ENCODE measurements around the gene SLC35A3. TPM values are rescaled to one million over a fixed set of nuclear protein-coding genes. Genes with fewer than 3 reads are reported as not detected.

SLC35A3 gene
- total and polyA plus RNA-seq, 4 donors: 21.5 to 35.2 (median 22.1) TPM

GRCh38 chr1:100019220-100019619 is 49.4 kb downstream of the SLC35A3 start:
- H3K4me3 ChIP-seq (ENCODE audit: low read depth, low read length): no peak overlapping the region
- no peaks in the 10 kb centered on the region for H3K4me1 ChIP-seq (ENCODE audit: control insufficient read depth, insufficient read depth, low read length)
- peaks cover 2% of the 10 kb centered on the region for H3K36me3 ChIP-seq (ENCODE audit: control insufficient read depth, insufficient read depth, low read length)
- H3K27ac ChIP-seq (ENCODE audit: low read depth, low read length): no peak overlapping the region
- 100% methylated on average over 1 of the region's 1 CpG for WGBS (ENCODE audit: insufficient coverage)
- no peak for DNase-seq (ENCODE audit: low read depth in 4 of 6, low spot score in 6 of 6)
- no peaks in the 10 kb centered on the region for H3K27me3 ChIP-seq (ENCODE audit: control insufficient read depth, insufficient read depth, low read length)
- H3K9me3 ChIP-seq (ENCODE audit: control insufficient read depth, insufficient read depth, low read length): no peaks in the 10 kb centered on the region

- Histone ChIP-seq H3K9me3 (ENCODE audit: control insufficient read depth, insufficient read depth, low read length) (no peaks in the 10 kb centered on the region), H3K4me3 (ENCODE audit: low read depth, low read length) (no peak overlapping the region), H3K27me3 (ENCODE audit: control insufficient read depth, insufficient read depth, low read length) (no peaks in the 10 kb centered on the region), H3K4me1 (ENCODE audit: control insufficient read depth, insufficient read depth, low read length) (no peaks in the 10 kb centered on the region), H3K27ac (ENCODE audit: low read depth, low read length) (no peak overlapping the region), H3K36me3 (ENCODE audit: control insufficient read depth, insufficient read depth, low read length) (no peaks in the 10 kb centered on the region)
- no peak for DNase-seq (ENCODE audit: low read depth in 4 of 6, low spot score in 6 of 6)
- WGBS (ENCODE audit: insufficient coverage): no CpG with 5 or more reads among the region's 6 CpGs
Observed at GRCh38 chr1:100023482-100023881, 53.7 kb downstream of the SLC35A3 start.

- Histone ChIP-seq H3K4me3 (ENCODE audit: low read depth, low read length) (no peak overlapping the region), H3K27ac (ENCODE audit: low read depth, low read length) (no peak overlapping the region), H3K36me3 (ENCODE audit: control insufficient read depth, insufficient read depth, low read length) (no peaks in the 10 kb centered on the region), H3K27me3 (ENCODE audit: control insufficient read depth, insufficient read depth, low read length) (no peaks in the 10 kb centered on the region), H3K9me3 (ENCODE audit: control insufficient read depth, insufficient read depth, low read length) (no peaks in the 10 kb centered on the region), H3K4me1 (ENCODE audit: control insufficient read depth, insufficient read depth, low read length) (no peaks in the 10 kb centered on the region)
- WGBS (ENCODE audit: insufficient coverage): 100% methylated on average over 1 of the region's 1 CpG
- DNase-seq (ENCODE audit: low read depth in 4 of 6, low spot score in 6 of 6): no peak
Observed at GRCh38 chr1:100027212-100027611, 57.4 kb downstream of the SLC35A3 start.

GRCh38 chr1:100028765-100029164 is 59.0 kb downstream of the SLC35A3 start:
- H3K4me3 ChIP-seq (ENCODE audit: low read depth, low read length): no peak overlapping the region
- 100% methylated on average over 2 of the region's 2 CpGs for WGBS (ENCODE audit: insufficient coverage)

GRCh38 chr1:100034470-100034869 is 64.7 kb downstream of the SLC35A3 start:
- DNase-seq (ENCODE audit: low read depth in 4 of 6, low spot score in 6 of 6): peak in 2 of 6 donors; percentile 21 to 23
- H3K27me3 ChIP-seq (ENCODE audit: control insufficient read depth, insufficient read depth, low read length): no peaks in the 10 kb centered on the region
- H3K4me1 ChIP-seq (ENCODE audit: control insufficient read depth, insufficient read depth, low read length): no peaks in the 10 kb centered on the region
- no peak overlapping the region for H3K4me3 ChIP-seq (ENCODE audit: low read depth, low read length)
- H3K9me3 ChIP-seq (ENCODE audit: control insufficient read depth, insufficient read depth, low read length): no peaks in the 10 kb centered on the region
- H3K36me3 ChIP-seq (ENCODE audit: control insufficient read depth, insufficient read depth, low read length): no peaks in the 10 kb centered on the region
- H3K27ac ChIP-seq (ENCODE audit: low read depth, low read length): no peak overlapping the region

More at GRCh38 chr1:100028765-100029164, 59.0 kb downstream of the SLC35A3 start:
- Histone ChIP-seq H3K27ac (ENCODE audit: low read depth, low read length) (no peak overlapping the region), H3K9me3 (ENCODE audit: control insufficient read depth, insufficient read depth, low read length) (no peaks in the 10 kb centered on the region), H3K27me3 (ENCODE audit: control insufficient read depth, insufficient read depth, low read length) (no peaks in the 10 kb centered on the region), H3K36me3 (ENCODE audit: control insufficient read depth, insufficient read depth, low read length) (no peaks in the 10 kb centered on the region), H3K4me1 (ENCODE audit: control insufficient read depth, insufficient read depth, low read length) (no peaks in the 10 kb centered on the region)
- DNase-seq (ENCODE audit: low read depth in 4 of 6, low spot score in 6 of 6): no peak

GRCh38 chr1:100035214-100035613 is 65.4 kb downstream of the SLC35A3 start:
- no peaks in the 10 kb centered on the region for H3K27me3 ChIP-seq (ENCODE audit: control insufficient read depth, insufficient read depth, low read length)
- peaks cover 1% of the 10 kb centered on the region for H3K4me1 ChIP-seq (ENCODE audit: control insufficient read depth, insufficient read depth, low read length)
- no peak overlapping the region for H3K4me3 ChIP-seq (ENCODE audit: low read depth, low read length)
- WGBS (ENCODE audit: insufficient coverage): no CpG with 5 or more reads among the region's 1 CpG
- DNase-seq (ENCODE audit: low read depth in 4 of 6, low spot score in 6 of 6): no peak
- no peaks in the 10 kb centered on the region for H3K36me3 ChIP-seq (ENCODE audit: control insufficient read depth, insufficient read depth, low read length)
- H3K27ac ChIP-seq (ENCODE audit: low read depth, low read length): no peak overlapping the region
- no peaks in the 10 kb centered on the region for H3K9me3 ChIP-seq (ENCODE audit: control insufficient read depth, insufficient read depth, low read length)

GRCh38 chr1:100036718-100037655 is 67.2 kb downstream of the SLC35A3 start:
- Histone ChIP-seq H3K27ac (ENCODE audit: low read depth, low read length) (peak overlapping the region; percentile 98), H3K4me1 (ENCODE audit: control insufficient read depth, insufficient read depth, low read length) (peaks cover 5% of the 10 kb centered on the region), H3K27me3 (ENCODE audit: control insufficient read depth, insufficient read depth, low read length) (no peaks in the 10 kb centered on the region), H3K4me3 (ENCODE audit: low read depth, low read length) (peak overlapping the region; percentile 87), H3K9me3 (ENCODE audit: control insufficient read depth, insufficient read depth, low read length) (no peaks in the 10 kb centered on the region), H3K36me3 (ENCODE audit: control insufficient read depth, insufficient read depth, low read length) (no peaks in the 10 kb centered on the region)
- peak in 2 of 6 donors; percentile 9 to 16 for DNase-seq (ENCODE audit: low read depth in 4 of 6, low spot score in 6 of 6)
- WGBS (ENCODE audit: insufficient coverage): 60% methylated on average over 2 of the region's 11 CpGs

GRCh38 chr1:100037656-100037926 is 67.8 kb downstream of the SLC35A3 start:
- peak overlapping the region; percentile 98 for H3K27ac ChIP-seq (ENCODE audit: low read depth, low read length)
- no peaks in the 10 kb centered on the region for H3K27me3 ChIP-seq (ENCODE audit: control insufficient read depth, insufficient read depth, low read length)
- DNase-seq (ENCODE audit: low read depth in 4 of 6, low spot score in 6 of 6): peak in 1 of 6 donors; percentile 59
- under 1% methylated on average over 6 of the region's 8 CpGs for WGBS (ENCODE audit: insufficient coverage)
- H3K4me1 ChIP-seq (ENCODE audit: control insufficient read depth, insufficient read depth, low read length): peaks cover 5% of the 10 kb centered on the region
- H3K9me3 ChIP-seq (ENCODE audit: control insufficient read depth, insufficient read depth, low read length): no peaks in the 10 kb centered on the region
- peak overlapping the region; percentile 87 for H3K4me3 ChIP-seq (ENCODE audit: low read depth, low read length)
- H3K36me3 ChIP-seq (ENCODE audit: control insufficient read depth, insufficient read depth, low read length): no peaks in the 10 kb centered on the region

- H3K4me3 ChIP-seq (ENCODE audit: low read depth, low read length): peak overlapping the region; percentile 87
- no peaks in the 10 kb centered on the region for H3K9me3 ChIP-seq (ENCODE audit: control insufficient read depth, insufficient read depth, low read length)
- no peaks in the 10 kb centered on the region for H3K27me3 ChIP-seq (ENCODE audit: control insufficient read depth, insufficient read depth, low read length)
- peak; percentile 70 to 96 (median 84) for DNase-seq (ENCODE audit: low read depth in 4 of 6, low spot score in 6 of 6)
- H3K36me3 ChIP-seq (ENCODE audit: control insufficient read depth, insufficient read depth, low read length): no peaks in the 10 kb centered on the region
- peak overlapping the region; percentile 98 for H3K27ac ChIP-seq (ENCODE audit: low read depth, low read length)
- WGBS (ENCODE audit: insufficient coverage): under 1% methylated on average over 87 of the region's 87 CpGs
- H3K4me1 ChIP-seq (ENCODE audit: control insufficient read depth, insufficient read depth, low read length): peaks cover 5% of the 10 kb centered on the region
Observed at GRCh38 chr1:100037927-100038659, 68.3 kb downstream of the SLC35A3 start.
